SK-N-MC (cell line): ENCODE data around the gene TIGD6.

Source experiments
- EZH2 ChIP-seq: fragments of 200-600 bp; sonication (generic); IDR thresholded peaks from one replicate; pipeline ENCODE4 v1.6.1; 2017; ENCODE audit warnings: antibody characterized with exemption
- FOXP2 ChIP-seq: optimal IDR thresholded peaks from 2 replicates; pipeline ENCODE3; 2011; ENCODE audit warnings: mild to moderate bottlenecking, moderate library complexity; ENCODE audit not compliant: insufficient read depth; ENCODE audit errors: extremely low read length, control extremely low read depth
- POLR2AphosphoS5 ChIP-seq: IDR thresholded peaks from 2 replicates; pipeline ENCODE4 v1.6.1; 2012; ENCODE audit warnings: mild to moderate bottlenecking, low read depth, low read length, borderline replicate concordance

GRCh38 chr5:149999359-149999758 lies 1.1 kb downstream of the TIGD6 start:
- no peak for TF ChIP-seq POLR2AphosphoS5
- TF ChIP-seq EZH2, result no peak
- TF ChIP-seq FOXP2, result no peak
